Measurements from ENCODE around the gene RAB20. TPM values are rescaled to one million over a fixed set of nuclear protein-coding genes. Genes with fewer than 3 reads are reported as not detected.

The RAB20 gene
- total RNA-seq, 1 donor from 2014 or later: 13.8 TPM

GRCh38 chr13:110531671-110532083 is 29.8 kb downstream of the RAB20 start:
- intact Hi-C loops (cut with micrococcal nuclease): no loop called here
- no peaks in the 10 kb centered on the region for H3K27me3 ChIP-seq (ENCODE audit: low read depth)
- H3K9me3 ChIP-seq (replicated peaks): no peaks in the 10 kb centered on the region
- H3K27ac ChIP-seq (replicated peaks): no peak overlapping the region
- no peak overlapping the region for H3K4me3 ChIP-seq
- no peak for DNase-seq
- H3K36me3 ChIP-seq: no peaks in the 10 kb centered on the region
- TF ChIP-seq, protein P1, sequence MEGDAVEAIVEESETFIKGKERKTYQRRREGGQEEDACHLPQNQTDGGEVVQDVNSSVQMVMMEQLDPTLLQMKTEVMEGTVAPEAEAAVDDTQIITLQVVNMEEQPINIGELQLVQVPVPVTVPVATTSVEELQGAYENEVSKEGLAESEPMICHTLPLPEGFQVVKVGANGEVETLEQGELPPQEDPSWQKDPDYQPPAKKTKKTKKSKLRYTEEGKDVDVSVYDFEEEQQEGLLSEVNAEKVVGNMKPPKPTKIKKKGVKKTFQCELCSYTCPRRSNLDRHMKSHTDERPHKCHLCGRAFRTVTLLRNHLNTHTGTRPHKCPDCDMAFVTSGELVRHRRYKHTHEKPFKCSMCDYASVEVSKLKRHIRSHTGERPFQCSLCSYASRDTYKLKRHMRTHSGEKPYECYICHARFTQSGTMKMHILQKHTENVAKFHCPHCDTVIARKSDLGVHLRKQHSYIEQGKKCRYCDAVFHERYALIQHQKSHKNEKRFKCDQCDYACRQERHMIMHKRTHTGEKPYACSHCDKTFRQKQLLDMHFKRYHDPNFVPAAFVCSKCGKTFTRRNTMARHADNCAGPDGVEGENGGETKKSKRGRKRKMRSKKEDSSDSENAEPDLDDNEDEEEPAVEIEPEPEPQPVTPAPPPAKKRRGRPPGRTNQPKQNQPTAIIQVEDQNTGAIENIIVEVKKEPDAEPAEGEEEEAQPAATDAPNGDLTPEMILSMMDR (IDR thresholded peaks at IDR 0.05; ENCODE audit: borderline replicate concordance): no peak
- H3K4me1 ChIP-seq: peaks cover 35% of the 10 kb centered on the region

GRCh38 chr13:110531100-110531499 is 30.4 kb downstream of the RAB20 start:
- H3K27me3 ChIP-seq (ENCODE audit: low read depth): no peaks in the 10 kb centered on the region
- DNase-seq: no peak
- H3K4me3 ChIP-seq: no peak overlapping the region
- no peaks in the 10 kb centered on the region for H3K36me3 ChIP-seq
- H3K9me3 ChIP-seq (replicated peaks): no peaks in the 10 kb centered on the region
- intact Hi-C loops (cut with micrococcal nuclease): no loop called here
- TF ChIP-seq, protein P1 (IDR thresholded peaks at IDR 0.05; ENCODE audit: borderline replicate concordance): no peak
- no peak overlapping the region for H3K27ac ChIP-seq (replicated peaks)
- peaks cover 38% of the 10 kb centered on the region for H3K4me1 ChIP-seq

DNA sequence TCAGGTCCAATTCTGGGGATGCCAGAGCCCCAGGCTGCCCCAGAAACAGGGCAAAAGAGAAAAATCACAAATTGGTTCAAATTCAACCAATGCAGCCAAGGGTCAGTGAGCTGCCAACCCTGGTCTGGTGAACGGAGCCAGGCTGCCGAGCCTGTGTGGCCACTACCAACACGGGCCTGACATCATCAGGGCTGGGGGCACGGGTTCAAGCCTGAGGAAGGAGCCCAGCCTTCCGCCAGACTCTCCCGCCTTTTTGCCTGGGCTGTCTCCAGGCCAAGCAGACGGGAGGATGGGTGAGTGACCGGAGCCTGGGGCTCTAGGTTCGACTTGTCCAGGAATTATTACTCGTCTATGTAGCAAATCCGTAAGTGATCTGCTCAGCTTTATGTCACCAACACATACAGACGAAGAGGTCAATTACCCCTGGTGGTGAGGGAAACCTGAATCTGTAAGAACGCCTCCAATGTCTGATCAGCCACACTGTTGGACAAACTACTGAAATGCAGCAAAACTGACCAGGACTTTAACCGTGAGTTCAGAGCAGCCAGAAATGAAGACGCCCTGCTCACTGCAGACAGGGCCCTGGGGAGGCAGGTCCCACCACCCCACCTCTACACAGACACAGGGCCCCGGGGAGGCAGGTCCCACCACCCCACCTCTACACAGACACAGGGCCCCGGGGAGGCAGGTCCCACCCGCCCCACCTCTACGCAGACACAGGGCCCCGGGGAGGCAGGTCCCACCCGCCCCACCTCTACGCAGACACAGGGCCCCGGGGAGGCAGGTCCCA is 31.8 kb downstream of the RAB20 start:
- DNase-seq: no peak
- TF ChIP-seq, protein P1 (IDR thresholded peaks at IDR 0.05; ENCODE audit: borderline replicate concordance): no peak
- intact Hi-C loops (cut with micrococcal nuclease): no loop called here

DNA sequence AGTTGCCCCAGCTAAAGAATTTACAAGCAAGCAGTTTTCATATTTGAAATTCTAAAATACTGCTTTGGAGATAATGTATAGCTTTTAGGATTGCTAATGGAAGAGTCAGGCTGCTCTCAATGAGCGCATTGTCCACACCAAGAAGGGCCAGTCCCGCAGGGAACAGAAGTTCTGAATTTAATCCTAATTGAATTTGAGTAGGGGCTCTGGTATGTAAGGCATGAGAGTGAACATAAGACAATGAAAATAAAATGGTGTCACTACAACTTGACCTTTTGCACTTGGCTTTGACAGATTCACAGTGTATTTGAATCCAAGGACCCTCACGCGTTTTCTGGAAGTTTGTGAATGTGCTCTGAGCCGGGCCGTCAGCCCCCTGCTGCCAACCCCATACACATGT is 32.6 kb downstream of the RAB20 start:
- Histone ChIP-seq H3K9me3 (replicated peaks) (no peaks in the 10 kb centered on the region), H3K27me3 (ENCODE audit: low read depth) (no peaks in the 10 kb centered on the region), H3K36me3 (no peaks in the 10 kb centered on the region), H3K4me3 (no peak overlapping the region), H3K4me1 (peaks cover 53% of the 10 kb centered on the region), H3K27ac (replicated peaks) (peak overlapping the region; percentile 93)
- TF ChIP-seq, protein P1 (IDR thresholded peaks at IDR 0.05; ENCODE audit: borderline replicate concordance): no peak
- intact Hi-C loops (cut with micrococcal nuclease): no loop called here
- no peak for DNase-seq

More for the DNA sequence above, 31.8 kb downstream of the RAB20 start:
- no peaks in the 10 kb centered on the region for H3K36me3 ChIP-seq
- peak overlapping the region; percentile 93 for H3K27ac ChIP-seq (replicated peaks)
- H3K27me3 ChIP-seq (ENCODE audit: low read depth): no peaks in the 10 kb centered on the region
- no peak overlapping the region for H3K4me3 ChIP-seq
- H3K9me3 ChIP-seq (replicated peaks): no peaks in the 10 kb centered on the region
- H3K4me1 ChIP-seq: peaks cover 45% of the 10 kb centered on the region

DNA sequence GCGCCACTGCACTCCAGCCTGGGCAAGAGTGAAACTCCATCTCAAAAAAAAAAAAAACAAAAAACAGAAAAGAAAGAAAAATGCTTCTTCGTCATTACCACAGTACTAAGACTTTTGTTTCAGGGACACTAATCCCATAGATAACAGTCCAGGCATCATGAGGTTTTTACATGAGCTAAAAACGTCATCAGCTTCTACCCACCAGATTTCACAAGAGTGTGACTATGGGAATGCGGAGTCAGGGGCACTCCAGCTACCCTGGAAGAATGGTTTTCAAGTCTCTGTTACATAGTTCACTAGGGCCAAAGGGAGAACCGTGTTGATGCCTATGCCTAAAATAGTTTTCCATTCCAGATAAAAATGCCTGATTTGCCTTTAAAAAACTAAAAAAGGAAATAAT is 33.2 kb downstream of the RAB20 start:
- Histone ChIP-seq H3K27me3 (ENCODE audit: low read depth) (no peaks in the 10 kb centered on the region), H3K27ac (replicated peaks) (peak overlapping the region; percentile 93), H3K36me3 (peaks cover 4% of the 10 kb centered on the region), H3K9me3 (replicated peaks) (no peaks in the 10 kb centered on the region), H3K4me1 (peaks cover 58% of the 10 kb centered on the region), H3K4me3 (no peak overlapping the region)
- TF ChIP-seq, protein P1 (IDR thresholded peaks at IDR 0.05; ENCODE audit: borderline replicate concordance): no peak
- no peak for DNase-seq
- intact Hi-C loops (cut with micrococcal nuclease): no loop called here

All from left ventricle myocardium inferior (tissue), 1 donor.